Activated CD4-positive, alpha-beta T cell treated with anti-CD3 and anti-CD28 coated beads, Interleukin-2, Interleukin-4, amounts not matched to agents 100 ng/mL and 50 ng/mL, durations not matched to agents 16 hours and 8 hours (primary cell): Measurements from ENCODE around the gene CALCOCO2.
"Not testable (repeated sequence)": the region's sequence is repeated elsewhere in the genome, so short reads cannot be mapped to it uniquely, and the experiment has no call there.

Experiments used
- DNase-seq: peaks from one replicate; pipeline ENCODE4 v3.0.0-alpha.2; 2020; ENCODE audit warnings: low spot score

Gene CALCOCO2

DNA sequence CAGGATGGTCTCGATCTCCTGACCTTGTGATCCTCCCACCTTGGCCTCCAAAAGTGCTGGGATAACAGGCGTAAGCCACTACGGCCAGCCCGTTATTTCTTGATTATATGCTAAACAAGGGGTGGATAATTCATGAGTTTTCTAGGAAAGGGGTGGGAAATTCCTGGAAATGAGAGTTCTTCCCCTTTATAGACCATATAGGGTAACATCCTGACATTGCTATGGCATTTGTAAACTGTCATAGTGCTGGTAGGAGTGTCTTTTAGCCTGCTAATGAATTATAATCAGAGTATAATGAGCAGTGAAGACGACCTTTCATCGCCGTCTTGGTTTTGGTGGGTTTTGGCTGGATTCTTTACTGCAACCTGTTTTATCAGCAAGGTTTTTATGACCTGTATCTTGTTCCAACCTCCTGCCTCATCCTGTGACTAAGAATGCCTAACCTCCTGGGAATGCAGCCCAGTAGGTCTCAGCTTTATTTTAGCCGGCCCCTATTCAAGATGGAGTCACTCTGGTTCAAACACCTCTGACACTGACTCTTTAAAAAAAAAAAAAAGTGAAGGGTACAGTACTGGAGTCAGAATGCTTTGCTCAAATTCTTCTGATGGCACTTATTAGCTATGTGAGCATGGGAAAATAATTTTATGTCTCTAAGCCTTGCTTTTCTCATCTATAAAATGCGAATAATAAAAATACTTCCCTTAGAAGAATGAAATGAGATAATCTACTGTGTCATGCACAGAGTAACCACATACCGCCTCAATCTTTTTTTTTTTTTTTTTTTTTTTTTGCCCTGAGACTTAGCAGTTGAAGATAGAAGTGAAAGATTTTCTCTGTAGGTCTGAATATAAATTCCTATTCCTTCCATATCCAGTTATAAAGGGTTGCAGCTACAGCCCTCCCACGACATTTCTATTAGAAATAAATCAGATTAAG, 5.1 kb upstream of the CALCOCO2 start:
- DNase-seq = no peak

DNA sequence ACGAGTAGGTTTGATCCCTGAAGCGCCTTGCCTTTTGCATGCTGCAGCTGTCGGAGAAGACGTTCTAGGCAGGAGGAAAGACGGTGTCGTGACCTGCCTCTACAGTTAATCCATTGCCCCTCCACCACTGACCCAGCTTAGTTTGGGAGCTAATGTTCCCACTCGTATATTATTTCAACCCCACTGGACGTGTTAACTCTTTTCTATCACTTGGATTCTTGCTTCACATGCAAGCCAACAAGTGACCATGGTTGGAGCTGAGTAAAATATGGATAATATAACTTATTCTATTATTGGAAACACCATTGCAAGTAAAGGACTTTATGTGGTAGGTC, 681 bp downstream of the CALCOCO2 start:
- DNase-seq = no peak

DNA sequence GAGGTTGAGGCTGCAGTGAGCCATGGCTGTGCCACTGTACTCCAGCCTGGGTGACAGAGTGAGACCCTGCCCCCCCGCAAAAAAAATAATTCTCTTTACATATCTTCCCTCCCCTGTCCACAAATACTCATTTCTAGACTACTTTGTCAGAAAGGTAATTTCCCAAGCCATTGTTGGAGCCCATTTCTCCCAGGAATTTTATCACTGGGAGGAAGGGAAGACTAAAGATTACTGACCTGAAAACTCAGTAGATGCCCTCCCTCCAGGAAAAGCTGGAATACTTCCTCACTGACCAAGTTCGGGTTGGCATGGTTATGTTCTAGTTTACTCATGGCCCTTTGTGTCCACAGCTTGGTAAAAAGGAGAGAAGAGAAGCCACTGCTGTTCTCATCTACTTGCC, 4.1 kb downstream of the CALCOCO2 start:
- peak; percentile 38 for DNase-seq

DNA sequence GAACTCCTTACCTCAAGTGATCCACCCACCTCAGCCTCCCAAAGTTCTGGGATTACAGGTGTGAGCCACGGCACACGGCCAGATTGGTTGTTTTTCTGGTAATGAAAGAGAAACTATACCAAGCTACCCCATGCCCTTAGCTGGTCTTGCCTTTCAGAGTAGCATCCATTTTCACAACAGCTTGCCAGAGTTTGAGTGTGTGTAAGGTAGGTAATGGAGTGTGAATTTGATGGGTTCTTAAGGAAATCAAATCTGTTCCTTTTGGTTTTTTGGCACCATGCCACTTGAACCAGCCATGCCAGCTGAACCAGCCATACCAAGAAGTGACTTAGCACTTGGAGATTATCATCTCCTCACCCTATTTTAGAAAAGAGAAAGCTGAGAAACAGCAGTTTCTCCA, 5.1 kb downstream of the CALCOCO2 start:
- no peak for DNase-seq

DNA sequence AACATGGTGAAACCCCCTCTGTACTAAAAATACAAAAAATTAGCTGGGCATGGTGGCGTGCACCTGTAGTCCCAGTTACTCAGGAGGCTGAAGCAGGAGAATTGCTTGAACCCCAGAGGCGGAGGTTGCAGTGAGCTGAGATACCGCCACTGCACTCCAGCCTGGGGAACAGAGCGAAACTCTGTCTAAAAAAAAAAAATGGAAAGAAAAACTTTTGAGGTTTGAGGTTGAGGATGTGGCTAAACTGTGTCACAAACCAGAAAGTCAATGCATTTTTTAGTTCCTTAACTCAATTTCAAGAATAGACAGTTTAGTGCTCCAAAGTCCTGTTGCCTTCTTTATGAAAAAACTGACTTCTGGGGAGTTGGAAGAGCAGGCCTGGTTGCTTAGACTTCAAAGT, 6.6 kb downstream of the CALCOCO2 start:
- DNase-seq = peak; percentile 58

DNA sequence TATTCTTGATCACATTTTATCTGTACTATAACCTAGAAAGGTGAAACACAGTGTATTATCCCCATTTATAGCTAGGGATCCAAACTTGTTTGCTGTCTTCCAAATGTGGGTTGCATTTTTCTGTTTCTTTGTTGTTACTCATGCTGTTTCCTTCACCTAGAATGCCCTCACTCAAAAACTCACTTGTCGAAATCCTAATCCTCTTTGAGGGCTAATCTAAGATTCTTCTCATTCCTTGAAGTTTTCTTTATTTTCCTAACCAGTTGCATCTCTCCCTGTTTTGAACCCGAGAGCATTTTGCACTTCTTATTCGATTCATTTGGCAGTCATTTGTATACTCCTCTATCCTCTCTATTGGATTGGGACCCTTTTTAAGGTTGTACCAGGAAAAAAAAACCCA, 9.6 kb downstream of the CALCOCO2 start:
- no peak for DNase-seq

DNA sequence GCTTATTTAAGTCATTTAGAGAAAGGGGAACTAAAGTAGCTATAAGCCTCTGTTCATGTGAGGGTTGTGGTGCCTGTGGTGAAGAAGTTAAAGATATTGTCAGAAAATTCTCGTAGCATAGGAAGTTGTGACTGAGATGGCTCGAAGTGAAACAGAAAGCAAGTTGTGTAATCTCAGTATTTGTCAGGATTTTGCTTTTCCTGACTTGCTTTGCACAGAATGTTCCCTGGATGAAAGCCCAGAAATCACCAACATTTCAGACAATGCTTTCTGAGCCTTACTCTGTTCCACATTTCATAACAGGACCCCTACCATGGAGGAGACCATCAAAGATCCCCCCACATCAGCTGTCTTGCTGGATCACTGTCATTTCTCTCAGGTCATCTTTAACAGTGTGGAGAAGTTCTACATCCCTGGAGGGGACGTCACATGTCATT, 10.6 kb downstream of the CALCOCO2 start:
- peak; percentile 79 for DNase-seq

DNA sequence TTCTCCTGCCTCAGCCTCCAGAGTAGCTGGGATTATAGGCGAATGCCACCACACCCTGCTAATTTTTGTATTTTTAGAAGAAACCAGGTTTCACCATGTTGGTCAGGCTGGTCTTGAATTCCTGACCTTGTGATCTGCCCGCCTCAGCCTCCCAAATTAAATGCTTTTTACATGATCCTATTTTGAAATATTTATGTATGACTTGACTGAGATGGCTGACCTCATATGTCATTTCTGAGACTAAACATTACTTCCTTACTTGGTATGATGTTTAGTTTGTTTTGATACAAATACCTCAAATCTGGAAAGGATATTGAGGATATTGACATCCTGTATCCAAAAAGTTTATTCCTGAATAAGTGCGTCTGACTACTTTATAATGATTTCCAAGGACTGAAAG, 11.9 kb downstream of the CALCOCO2 start:
- DNase-seq = no peak

DNA sequence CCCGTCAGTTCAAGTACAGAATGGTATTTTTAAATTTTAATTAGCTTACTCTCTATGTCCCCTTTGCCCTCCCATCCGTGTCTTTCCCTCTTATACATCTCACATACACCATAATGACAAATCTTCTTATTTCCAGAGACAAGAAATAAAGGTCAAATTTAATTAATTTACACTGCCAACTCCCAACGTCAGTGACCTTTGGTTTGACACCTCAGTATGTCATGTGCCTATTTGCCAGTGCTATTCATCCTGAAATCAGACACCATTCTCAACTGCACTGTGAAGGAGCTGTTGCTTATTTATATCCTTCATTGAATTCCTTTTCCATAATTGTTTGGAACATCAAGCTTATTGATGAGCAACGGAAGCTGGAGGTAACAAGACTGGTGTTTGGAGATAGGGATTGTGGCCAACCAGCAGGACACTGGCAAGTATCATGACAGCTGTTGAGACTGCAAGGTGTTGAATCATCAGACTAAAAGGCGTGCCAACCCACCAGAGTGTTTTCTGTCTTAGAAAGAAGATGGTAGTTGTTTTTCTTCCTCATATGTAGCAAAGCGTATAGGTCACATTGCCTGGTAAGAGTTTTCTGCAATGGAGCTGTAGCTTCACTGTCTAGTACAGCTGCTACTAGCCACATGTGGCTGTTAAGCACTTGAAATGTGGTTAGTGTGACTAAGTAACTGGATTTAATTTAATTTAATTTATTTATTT, 12.5 kb downstream of the CALCOCO2 start:
- no peak for DNase-seq

DNA sequence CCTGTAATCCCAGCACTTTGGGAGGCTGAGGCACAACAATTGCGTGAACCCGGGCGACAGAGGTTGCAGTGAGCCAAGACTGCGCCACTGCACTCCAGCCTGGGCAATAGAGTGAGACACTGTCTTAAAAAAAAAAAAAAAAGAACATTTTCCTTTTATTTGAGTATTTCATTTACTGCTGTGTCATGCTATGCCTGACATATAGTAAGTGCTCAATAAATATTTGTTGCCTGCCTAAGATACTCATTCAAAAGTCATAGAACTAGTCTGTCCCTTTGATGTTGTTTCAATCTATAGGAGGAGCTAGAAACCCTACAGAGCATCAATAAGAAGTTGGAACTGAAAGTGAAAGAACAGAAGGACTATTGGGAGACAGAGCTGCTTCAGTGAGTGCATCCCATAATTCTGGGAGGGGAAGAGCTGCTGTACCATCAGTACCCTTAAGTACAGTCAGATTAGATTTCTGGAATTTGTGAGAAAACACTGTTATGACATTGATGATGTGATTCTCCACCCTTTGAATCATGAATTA, 20.0 kb downstream of the CALCOCO2 start:
- no peak for DNase-seq

DNA sequence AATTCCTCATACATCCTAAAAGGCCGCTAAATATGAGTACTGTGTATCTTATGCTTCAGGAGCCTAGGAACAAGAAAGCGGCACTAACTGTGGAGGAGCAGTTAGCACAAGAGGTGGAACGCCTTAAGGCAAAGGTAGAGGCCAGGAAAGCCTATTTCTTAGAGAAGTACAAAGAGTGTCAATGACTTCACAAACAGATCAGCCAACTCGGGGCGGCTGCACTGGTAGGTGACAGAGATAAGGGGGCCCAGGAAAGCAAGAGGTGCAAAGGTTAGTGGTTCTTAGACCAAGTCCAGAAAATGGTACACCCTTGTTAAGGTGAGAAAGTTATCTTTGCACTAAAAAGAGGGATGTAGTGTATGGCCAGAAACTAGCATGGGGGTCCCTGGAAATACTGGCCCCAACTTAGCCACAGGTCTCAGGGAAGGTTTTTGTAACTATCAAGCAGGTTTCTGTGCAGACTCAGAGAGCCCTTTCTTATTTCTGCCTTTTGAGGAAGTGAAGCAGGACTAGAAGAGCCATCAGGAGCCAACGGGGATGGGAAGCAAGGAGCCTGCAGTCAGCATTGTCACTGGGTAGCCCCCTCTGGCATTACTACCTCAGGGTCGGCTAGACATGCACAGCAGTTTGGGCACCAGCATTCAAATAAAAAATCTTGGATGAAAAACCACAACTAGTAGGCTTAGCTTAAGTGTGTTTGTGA, 24.1 kb downstream of the CALCOCO2 start:
- DNase-seq = no peak

DNA sequence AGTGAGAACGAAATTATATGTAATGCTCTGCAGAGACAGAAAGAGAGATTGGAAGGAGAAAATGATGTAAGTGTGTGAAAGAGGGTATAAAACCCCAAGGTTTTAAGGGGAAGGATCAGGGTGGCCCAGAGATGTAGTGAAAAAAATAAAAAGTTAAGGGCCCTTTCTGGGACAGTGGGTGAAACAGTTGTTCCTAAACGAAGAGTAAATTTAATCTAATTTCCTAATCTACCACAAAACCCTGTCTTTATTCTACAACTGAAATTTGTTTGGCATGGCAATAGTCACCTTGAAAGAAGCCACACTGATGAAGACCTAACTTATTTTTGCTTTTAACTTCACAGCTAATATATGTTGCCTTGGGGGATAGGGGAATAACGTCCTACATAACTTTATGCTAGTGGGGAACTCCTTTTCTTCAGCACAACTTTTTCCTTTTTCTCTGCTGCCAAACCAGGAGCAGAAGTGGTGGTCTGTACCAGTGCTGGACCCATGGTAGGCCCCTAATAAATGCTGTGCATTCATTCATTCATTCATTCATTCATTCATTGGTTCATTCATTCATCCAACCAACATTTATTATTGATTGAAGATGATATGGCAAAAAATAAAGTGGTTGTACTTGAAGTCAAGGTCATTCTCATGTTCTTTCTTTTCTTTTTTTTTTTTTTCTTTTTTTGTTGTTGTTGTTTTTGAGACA, 25.4 kb downstream of the CALCOCO2 start:
- DNase-seq = no peak

DNA sequence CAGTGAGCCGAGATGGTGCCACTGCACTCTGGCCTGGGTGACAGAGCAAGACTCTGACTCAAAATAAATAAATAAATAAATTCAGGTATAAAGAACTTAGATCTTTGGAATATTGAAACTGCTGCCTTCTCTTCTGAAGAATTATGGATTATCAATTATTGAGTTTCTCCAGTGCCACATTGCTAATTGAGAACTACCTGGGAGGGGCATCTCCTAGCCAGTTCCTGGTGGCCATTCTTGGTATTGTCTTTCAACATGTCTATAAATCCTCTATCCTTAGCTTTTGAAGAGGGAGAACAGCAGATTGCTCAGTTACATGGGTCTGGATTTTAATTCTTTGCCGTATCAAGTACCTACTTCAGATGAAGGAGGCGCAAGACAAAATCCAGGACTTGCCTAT, 29.2 kb downstream of the CALCOCO2 start:
- DNase-seq = no peak

DNA sequence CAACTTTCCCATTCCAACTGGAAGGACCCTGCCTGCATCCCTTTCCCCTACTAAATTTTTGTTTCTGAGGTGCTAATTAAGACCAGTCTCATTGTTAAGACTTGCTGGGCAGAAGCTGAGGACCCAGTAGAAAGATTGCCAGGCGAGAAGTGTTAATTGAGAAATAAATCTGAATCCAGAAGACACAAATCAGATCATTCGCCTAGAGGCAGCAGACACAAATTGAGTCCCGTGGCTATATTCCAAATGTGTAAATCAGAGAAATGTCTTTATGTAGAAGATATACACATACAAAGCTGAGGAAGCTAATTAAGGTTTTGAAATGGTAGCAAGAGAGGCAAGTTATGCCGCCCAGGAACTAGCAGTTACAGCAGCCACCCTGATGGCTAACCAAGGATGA, 29.6 kb downstream of the CALCOCO2 start:
- no peak for DNase-seq

DNA sequence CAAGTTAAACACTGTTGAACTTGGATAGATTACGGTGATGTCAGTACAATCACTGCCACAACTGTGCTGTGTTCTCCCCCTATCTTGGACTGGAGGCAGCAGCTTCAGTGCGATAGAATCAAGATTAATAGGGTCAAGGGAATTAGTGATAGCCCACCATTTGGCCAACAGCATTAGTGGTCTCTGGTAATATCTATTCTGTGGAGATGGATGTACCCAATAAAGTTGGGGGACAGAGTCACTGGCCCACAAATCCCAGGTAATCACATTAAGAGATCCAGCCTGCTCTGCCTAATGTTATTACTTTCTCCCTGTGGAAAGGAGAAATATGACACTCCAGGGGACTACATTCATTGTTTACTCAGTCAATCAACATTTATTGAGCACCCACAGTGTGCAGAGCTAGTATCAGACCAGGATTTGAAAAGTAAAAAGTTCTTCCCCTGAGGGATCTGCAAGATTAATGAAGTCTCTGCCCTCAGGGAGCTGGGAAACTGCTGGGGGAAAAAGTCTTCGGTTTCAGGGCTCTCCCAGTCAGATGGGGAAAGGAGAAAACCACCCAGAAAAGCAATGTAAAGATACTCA, 38.2 kb downstream of the CALCOCO2 start:
- DNase-seq = no peak

DNA sequence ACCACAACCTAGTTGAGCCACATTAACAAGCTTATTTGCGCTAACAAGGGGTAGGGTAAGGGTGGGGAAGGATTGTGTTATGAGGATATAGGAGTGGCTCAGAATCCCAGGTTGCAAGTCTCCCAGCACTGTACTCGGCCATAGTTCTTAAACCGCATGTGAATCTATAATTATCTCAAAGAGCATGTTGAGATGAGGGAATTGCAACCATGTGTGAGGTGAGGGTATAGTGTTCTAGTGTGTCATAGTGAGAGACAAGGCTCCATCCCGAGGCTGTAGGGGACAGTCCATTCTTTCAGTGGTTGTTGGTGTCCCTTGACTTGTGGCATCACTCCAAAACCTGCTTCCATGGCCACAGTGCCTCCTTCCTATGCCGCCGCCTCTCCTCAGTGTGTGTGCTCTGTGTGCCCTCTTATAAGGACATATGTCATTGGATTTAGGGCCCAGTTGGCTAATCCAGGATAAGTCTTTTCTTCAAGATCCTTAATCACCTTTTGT, 39.0 kb downstream of the CALCOCO2 start:
- no peak for DNase-seq

DNA sequence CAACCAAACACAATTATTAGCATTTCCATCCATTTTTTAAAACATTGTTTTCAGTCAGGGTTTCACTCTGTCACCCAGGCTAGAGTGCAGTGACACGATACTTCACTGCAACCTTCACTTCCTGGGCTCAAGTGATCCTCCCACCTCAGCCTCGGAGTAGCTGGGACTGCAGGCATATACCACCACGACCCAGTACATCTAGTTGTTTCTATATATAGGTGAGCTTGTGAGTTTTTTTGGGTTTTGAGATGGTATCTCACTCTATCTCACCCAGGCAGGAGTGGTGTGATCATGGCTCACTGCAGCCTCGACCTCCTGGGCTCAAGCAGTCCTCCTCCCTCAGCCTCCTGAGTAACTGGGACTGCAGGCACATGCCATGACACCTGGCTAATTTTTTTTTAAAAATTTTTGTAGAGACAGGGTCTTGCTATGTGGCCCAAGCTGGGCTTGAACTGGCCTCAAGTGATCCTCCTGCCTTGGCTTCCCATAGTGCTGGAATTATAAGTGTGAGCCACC, 40.3 kb downstream of the CALCOCO2 start:
- DNase-seq = no peak

DNA sequence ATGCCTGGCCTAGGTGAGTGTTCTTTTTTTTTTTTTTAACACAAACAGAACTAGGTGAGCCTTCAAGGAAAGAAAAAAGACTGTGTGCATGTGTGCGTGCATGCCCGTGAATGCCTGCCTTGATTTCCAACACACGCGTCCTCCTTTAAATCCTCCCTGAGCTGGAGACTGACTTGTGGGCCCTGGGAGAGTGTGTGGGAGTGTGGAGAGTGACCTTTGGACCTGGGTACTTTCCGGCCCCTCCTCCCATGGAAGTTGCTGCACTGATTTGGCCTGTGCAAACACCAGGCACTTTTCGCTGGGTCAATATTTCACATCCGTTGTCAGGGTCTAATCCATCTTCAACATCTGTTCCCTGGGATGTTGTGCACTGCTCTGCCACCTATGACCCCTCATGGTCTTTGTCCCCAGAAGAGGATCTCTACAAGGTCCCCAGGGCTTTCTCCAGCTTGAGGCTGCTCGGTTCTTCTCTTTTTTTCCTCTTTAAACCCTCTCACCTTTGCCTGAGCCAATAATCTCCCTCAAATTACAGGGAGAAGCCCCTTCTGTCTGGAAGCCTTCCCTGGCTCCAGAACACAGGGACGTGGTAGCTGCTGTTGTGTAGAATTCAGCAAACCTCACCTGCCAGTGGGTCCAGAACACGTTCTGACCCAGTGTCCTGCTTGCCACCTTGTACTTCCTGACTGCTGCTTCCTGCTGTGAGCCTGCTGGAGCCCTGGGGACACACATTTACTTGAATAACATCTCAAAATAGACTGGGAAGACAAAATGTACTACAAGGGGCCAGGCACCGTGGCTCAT, 40.9 kb downstream of the CALCOCO2 start:
- DNase-seq = no peak

DNA sequence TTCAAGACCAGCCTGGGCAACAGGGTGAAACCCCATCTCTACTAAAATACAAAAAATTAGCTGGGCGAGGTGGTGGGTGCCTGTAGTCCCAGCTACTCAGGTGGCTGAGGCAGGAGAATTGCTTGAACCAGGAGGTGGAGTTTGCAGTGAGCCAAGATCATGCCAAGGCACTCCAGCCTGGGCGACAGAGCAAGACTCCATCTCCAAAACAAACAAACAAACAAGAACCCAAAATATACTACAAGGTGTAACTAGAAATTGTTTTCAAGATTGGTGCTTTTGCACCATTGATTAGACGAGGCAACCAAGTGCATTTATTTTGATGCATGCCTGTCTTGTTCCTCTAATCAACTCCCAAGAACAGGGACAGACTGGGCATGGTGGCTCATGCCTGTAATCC, 41.6 kb downstream of the CALCOCO2 start:
- not testable (repeated sequence) for DNase-seq

DNA sequence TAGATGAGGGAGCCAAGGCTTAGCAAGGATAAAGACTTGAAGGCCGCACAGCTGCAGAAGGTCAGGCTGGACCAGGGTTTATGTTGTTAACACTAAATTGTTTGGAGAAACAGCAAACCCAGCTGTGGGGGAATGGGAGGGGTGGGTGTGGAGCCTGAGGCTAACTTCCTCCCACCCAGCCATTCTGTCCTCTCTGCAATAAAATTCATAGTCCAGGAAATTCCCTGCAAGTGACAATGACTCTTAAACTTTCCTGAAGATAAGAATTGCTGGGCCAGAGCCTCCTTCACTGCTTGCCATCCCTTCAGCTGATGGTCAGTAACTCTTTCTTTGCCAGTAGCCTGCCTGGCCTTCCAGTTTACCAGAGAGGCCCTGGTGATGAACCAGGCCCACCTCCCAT, 42.4 kb downstream of the CALCOCO2 start:
- DNase-seq = no peak
